HCT116 (cell line): ENCODE data around the gene USP7. TPM values are rescaled to one million over a fixed set of nuclear protein-coding genes. Genes with fewer than 3 reads are reported as not detected.

ENCODE experiments used
- FOSL1 ChIP-seq: IDR thresholded peaks from 2 replicates; pipeline ENCODE4 v1.6.1; 2012; ENCODE audit warnings: low read depth
- YY1 ChIP-seq: IDR thresholded peaks from 2 replicates; pipeline ENCODE4 v1.6.1; 2011; ENCODE audit warnings: low read length, low read depth, moderate library complexity, mild to moderate bottlenecking; ENCODE audit not compliant: insufficient replicate concordance; ENCODE audit errors: extremely low read depth
- total RNA-seq: library from RNA; stranded (reverse); gene quantifications from one replicate; pipeline ENCODE4 v1.2.1, GENCODE V29; 2021; ENCODE audit not compliant: unreplicated experiment
- TF ChIP-seq, protein P1 (sequence below): IDR thresholded peaks from 2 replicates; pipeline ENCODE4 v1.6.1; 2012; ENCODE audit warnings: low read depth
- TF ChIP-seq, protein P2 (sequence below): IDR thresholded peaks from 2 replicates; pipeline ENCODE4 v1.6.1; 2011; ENCODE audit warnings: mild to moderate bottlenecking, low read length, moderate library complexity; ENCODE audit not compliant: insufficient replicate concordance; ENCODE audit errors: extremely low read depth

USP7 gene
- total RNA-seq, 1 experiment from 2014 or later = 154 TPM

DNA sequence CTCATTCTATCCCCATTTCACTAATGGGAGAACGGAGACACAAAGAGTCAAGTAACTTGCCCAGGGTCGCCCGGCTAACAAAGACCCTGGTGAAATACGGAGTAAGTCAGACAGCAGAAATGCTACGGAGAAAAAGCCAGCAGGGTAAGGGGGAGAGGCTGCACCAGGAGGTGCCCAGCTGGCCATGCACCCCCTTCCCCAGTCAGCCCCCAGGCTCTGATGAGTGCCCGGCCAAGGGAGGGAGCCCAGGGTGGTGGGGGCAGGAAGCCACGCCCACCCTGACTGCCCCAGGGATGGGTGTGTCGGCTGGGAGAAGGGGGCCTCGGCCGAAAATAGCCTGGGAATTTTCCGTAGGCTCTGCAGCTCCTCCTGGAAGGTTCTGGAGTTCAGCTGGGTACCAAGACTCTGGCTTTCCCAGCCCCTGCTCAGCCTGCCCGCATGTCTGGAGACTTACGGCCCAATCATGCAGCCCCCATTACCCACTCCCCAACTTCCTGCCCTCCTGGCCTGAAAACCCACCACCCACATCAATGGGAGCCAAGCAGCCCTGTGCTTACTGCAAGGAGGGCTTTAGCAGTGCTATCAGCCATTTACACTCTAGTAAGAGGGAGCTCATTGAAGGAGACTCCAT lies 99.1 kb downstream of the USP7 start (continued):
- TF ChIP-seq, protein P1, sequence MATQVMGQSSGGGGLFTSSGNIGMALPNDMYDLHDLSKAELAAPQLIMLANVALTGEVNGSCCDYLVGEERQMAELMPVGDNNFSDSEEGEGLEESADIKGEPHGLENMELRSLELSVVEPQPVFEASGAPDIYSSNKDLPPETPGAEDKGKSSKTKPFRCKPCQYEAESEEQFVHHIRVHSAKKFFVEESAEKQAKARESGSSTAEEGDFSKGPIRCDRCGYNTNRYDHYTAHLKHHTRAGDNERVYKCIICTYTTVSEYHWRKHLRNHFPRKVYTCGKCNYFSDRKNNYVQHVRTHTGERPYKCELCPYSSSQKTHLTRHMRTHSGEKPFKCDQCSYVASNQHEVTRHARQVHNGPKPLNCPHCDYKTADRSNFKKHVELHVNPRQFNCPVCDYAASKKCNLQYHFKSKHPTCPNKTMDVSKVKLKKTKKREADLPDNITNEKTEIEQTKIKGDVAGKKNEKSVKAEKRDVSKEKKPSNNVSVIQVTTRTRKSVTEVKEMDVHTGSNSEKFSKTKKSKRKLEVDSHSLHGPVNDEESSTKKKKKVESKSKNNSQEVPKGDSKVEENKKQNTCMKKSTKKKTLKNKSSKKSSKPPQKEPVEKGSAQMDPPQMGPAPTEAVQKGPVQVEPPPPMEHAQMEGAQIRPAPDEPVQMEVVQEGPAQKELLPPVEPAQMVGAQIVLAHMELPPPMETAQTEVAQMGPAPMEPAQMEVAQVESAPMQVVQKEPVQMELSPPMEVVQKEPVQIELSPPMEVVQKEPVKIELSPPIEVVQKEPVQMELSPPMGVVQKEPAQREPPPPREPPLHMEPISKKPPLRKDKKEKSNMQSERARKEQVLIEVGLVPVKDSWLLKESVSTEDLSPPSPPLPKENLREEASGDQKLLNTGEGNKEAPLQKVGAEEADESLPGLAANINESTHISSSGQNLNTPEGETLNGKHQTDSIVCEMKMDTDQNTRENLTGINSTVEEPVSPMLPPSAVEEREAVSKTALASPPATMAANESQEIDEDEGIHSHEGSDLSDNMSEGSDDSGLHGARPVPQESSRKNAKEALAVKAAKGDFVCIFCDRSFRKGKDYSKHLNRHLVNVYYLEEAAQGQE = no peak
- TF ChIP-seq, protein P2, sequence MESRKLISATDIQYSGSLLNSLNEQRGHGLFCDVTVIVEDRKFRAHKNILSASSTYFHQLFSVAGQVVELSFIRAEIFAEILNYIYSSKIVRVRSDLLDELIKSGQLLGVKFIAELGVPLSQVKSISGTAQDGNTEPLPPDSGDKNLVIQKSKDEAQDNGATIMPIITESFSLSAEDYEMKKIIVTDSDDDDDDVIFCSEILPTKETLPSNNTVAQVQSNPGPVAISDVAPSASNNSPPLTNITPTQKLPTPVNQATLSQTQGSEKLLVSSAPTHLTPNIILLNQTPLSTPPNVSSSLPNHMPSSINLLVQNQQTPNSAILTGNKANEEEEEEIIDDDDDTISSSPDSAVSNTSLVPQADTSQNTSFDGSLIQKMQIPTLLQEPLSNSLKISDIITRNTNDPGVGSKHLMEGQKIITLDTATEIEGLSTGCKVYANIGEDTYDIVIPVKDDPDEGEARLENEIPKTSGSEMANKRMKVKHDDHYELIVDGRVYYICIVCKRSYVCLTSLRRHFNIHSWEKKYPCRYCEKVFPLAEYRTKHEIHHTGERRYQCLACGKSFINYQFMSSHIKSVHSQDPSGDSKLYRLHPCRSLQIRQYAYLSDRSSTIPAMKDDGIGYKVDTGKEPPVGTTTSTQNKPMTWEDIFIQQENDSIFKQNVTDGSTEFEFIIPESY = no peak
- TF ChIP-seq FOSL1 = no peak
- no peak for TF ChIP-seq YY1
